B cell (primary cell): ENCODE measurements around the gene DLX2.

Source experiments
- EZH2 ChIP-seq: IDR thresholded peaks from 2 replicates; pipeline ENCODE4 v1.6.1; 2012; ENCODE audit warnings: borderline replicate concordance, low read depth, mild to moderate bottlenecking, moderate library complexity, low read length; ENCODE audit not compliant: insufficient read depth, poor library complexity, severe bottlenecking
- TF ChIP-seq, protein P1 (sequence below): fragments of 200-600 bp; IDR thresholded peaks from one replicate; pipeline ENCODE4 v1.8.0; 2022; ENCODE audit warnings: antibody characterized with exemption, mild to moderate bottlenecking

DNA sequence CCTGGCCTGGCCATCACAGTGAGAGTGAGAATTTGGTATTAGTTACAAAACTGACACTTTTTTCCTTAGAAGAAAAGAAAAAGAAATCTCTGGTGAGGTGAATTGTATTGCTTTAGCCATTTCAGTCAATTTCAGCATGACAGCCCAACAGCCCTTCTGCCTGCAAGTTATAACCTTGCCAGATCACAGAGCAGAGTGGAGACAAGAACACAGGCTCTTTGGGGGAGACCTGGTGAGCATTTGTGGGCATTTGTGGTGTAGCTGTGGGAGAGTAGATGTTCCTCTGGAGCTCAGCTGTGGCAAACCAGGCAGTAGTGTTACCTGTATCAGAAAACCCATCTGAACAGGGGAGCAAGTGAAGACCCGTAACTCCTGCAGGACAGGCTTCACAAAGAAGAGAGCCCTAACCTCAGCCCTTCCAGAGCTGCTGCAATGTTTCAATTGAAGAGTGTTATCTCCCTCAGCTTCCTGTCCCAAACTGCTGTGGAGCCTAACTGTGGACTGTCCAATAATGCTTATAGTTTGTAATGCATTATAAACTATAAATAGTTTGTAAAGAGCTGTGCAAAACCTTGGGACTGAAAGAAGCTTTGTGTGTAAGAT lies 40.2 kb downstream of the DLX2 start:
- TF ChIP-seq EZH2 = no peak
- TF ChIP-seq, protein P1, sequence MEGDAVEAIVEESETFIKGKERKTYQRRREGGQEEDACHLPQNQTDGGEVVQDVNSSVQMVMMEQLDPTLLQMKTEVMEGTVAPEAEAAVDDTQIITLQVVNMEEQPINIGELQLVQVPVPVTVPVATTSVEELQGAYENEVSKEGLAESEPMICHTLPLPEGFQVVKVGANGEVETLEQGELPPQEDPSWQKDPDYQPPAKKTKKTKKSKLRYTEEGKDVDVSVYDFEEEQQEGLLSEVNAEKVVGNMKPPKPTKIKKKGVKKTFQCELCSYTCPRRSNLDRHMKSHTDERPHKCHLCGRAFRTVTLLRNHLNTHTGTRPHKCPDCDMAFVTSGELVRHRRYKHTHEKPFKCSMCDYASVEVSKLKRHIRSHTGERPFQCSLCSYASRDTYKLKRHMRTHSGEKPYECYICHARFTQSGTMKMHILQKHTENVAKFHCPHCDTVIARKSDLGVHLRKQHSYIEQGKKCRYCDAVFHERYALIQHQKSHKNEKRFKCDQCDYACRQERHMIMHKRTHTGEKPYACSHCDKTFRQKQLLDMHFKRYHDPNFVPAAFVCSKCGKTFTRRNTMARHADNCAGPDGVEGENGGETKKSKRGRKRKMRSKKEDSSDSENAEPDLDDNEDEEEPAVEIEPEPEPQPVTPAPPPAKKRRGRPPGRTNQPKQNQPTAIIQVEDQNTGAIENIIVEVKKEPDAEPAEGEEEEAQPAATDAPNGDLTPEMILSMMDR = no peak
